HEK293T (cell line): ENCODE data around the gene RIT2.

ENCODE experiments used
- BHLHE40 ChIP-seq: fragments of 450-650 bp; IDR thresholded peaks from 2 replicates; pipeline ENCODE4 v1.6.1; 2016; ENCODE audit warnings: mild to moderate bottlenecking, moderate library complexity, borderline replicate concordance
- CTBP1 ChIP-seq: fragments of 450-650 bp; IDR thresholded peaks from 2 replicates; pipeline ENCODE4 v1.6.1; 2016; ENCODE audit warnings: borderline replicate concordance
- FOXA1 ChIP-seq: fragments of 450-650 bp; IDR thresholded peaks from 2 replicates; pipeline ENCODE4 v1.6.1; 2016; ENCODE audit warnings: mild to moderate bottlenecking
- FOXK2 ChIP-seq: fragments of 450-650 bp; IDR thresholded peaks from 2 replicates; pipeline ENCODE4 v1.6.1; 2016; ENCODE audit warnings: mild to moderate bottlenecking
- LEF1 ChIP-seq: fragments of 450-650 bp; IDR thresholded peaks from 2 replicates; pipeline ENCODE4 v1.6.1; 2017; ENCODE audit warnings: mild to moderate bottlenecking, borderline replicate concordance
- SP1 ChIP-seq: fragments of 450-650 bp; IDR thresholded peaks from 2 replicates; pipeline ENCODE4 v1.6.1; 2017
- SUZ12 ChIP-seq: fragments of 450-650 bp; IDR thresholded peaks from 2 replicates; pipeline ENCODE4 v1.6.1; 2016; ENCODE audit warnings: mild to moderate bottlenecking

- TF ChIP-seq SP1, result no peak
- TF ChIP-seq LEF1, result no peak
- no peak for TF ChIP-seq SUZ12
- no peak for TF ChIP-seq FOXK2
- no peak for TF ChIP-seq CTBP1
- no peak for TF ChIP-seq BHLHE40
- no peak for TF ChIP-seq FOXA1
Observed at GRCh38 chr18:43046322-43046721, 69.2 kb downstream of the RIT2 start.
